Cardiac muscle cell (in vitro differentiated cells and primary cell): ENCODE results near the gene HINT2. TPM values are rescaled to one million over a fixed set of nuclear protein-coding genes. Genes with fewer than 3 reads are reported as not detected.

Source experiments
- DNase-seq, 2 donors: peaks; one replicate each; pipeline versions ENCODE4 v3.0.0 to v3.0.0-alpha.2; 2010 to 2017; ENCODE audit warnings: low read depth in 1 of 2, low spot score in 1 of 2
- H3K27ac ChIP-seq: fragments of 200-600 bp; sonication (generic); 2 replicates; pipeline ENCODE4 v1.5.1; 2016
- H3K27me3 ChIP-seq: fragments of 200-600 bp; sonication (generic); 2 replicates; pipeline ENCODE4 v1.6.0; 2016; ENCODE audit warnings: control low read depth
- H3K36me3 ChIP-seq: fragments of 200-600 bp; sonication (generic); 2 replicates; pipeline ENCODE4 v1.5.1; 2016; ENCODE audit warnings: control low read depth
- H3K4me1 ChIP-seq: fragments of 200-600 bp; sonication (generic); 2 replicates; pipeline ENCODE4 v1.8.1; 2017; ENCODE audit warnings: low read depth, mild to moderate bottlenecking, mixed run types
- H3K4me3 ChIP-seq: fragments of 200-600 bp; sonication (generic); 2 replicates; pipeline ENCODE4 v1.5.1; 2016; ENCODE audit warnings: mild to moderate bottlenecking
- H3K9me3 ChIP-seq: fragments of 200-600 bp; sonication (generic); 2 replicates; pipeline ENCODE4 v1.5.1; 2017; ENCODE audit warnings: low read depth, mild to moderate bottlenecking, control low read depth
- CTCF ChIP-seq: IDR thresholded peaks from 2 replicates; pipeline ENCODE4 v1.5.1; 2012; ENCODE audit warnings: low read depth, mild to moderate bottlenecking, low read length
- polyA plus RNA-seq: library from polyadenylated mRNA; unstranded; fragments of >200 nt; fragmentation: Nextera tagmentation; extraction: Ambion mirVana; gene quantifications from 2 replicates; pipeline ENCODE4 v1.2.1, GENCODE V29; 2016
- total RNA-seq: library from RNA; depleted of rRNA; stranded (reverse); fragments of >200 nt; gene quantifications from 2 replicates; pipeline ENCODE4 v1.2.3, GENCODE V29; 2016

HINT2 gene
- total and polyA plus RNA-seq, 2 experiments from 2014 or later, result 48.5 to 177 TPM

- H3K4me1 ChIP-seq, result no peaks in the 10 kb centered on the region
- no peak overlapping the region for H3K27ac ChIP-seq
- H3K27me3 ChIP-seq, result no peaks in the 10 kb centered on the region
- H3K4me3 ChIP-seq, result no peak overlapping the region
- DNase-seq, result no peak
- TF ChIP-seq CTCF, result no peak
- no peaks in the 10 kb centered on the region for H3K36me3 ChIP-seq
- no peaks in the 10 kb centered on the region for H3K9me3 ChIP-seq
Observed at GRCh38 chr9:35763803-35764202, 51.0 kb downstream of the HINT2 start.

- Histone ChIP-seq H3K36me3 (no peaks in the 10 kb centered on the region), H3K27ac (no peak overlapping the region), H3K9me3 (no peaks in the 10 kb centered on the region), H3K4me1 (peaks cover 1% of the 10 kb centered on the region), H3K27me3 (no peaks in the 10 kb centered on the region), H3K4me3 (no peak overlapping the region)
- no peak for TF ChIP-seq CTCF
- no peak for DNase-seq
Observed at GRCh38 chr9:35763181-35763580, 51.7 kb downstream of the HINT2 start.

Other genes starting within 250 kb of the HINT2 start
- 32.4 and 42.5 TPM in 2 replicates for gene TESK1, start 209.8 kb downstream of the HINT2 start, total RNA-seq
- 30.3 and 30.8 TPM in 2 replicates for gene TESK1, start 209.8 kb downstream of the HINT2 start, polyA plus RNA-seq
- 1.4 and 5.1 TPM in 2 replicates for gene CD72, start 196.6 kb downstream of the HINT2 start, total RNA-seq
- 2.3 and 12.3 TPM in 2 replicates for gene CD72, start 196.6 kb downstream of the HINT2 start, polyA plus RNA-seq
- not detected in 2 replicates for gene SIT1, start 164.1 kb downstream of the HINT2 start, total RNA-seq
- gene SIT1, start 164.1 kb downstream of the HINT2 start, polyA plus RNA-seq, result 0.21 and 0.46 TPM in 2 replicates
- 6,299 and 17,487 TPM in 2 replicates for gene RMRP, start 157.0 kb downstream of the HINT2 start, total RNA-seq
- gene RMRP, start 157.0 kb downstream of the HINT2 start, polyA plus RNA-seq, result not detected in 2 replicates
- gene CCDC107, start 156.8 kb downstream of the HINT2 start, total RNA-seq, result 26.5 and 29.3 TPM in 2 replicates
- 68.5 and 75.1 TPM in 2 replicates for gene CCDC107, start 156.8 kb downstream of the HINT2 start, polyA plus RNA-seq
- gene ARHGEF39, start 149.8 kb downstream of the HINT2 start, total RNA-seq, result 1.5 and 12.6 TPM in 2 replicates
- 5.6 and 36.9 TPM in 2 replicates for gene ARHGEF39, start 149.8 kb downstream of the HINT2 start, polyA plus RNA-seq
- gene CA9, start 141.1 kb downstream of the HINT2 start, total RNA-seq, result 2.4 and 3.1 TPM in 2 replicates
- 2.6 and 4.9 TPM in 2 replicates for gene CA9, start 141.1 kb downstream of the HINT2 start, polyA plus RNA-seq
- gene TPM2, start 125.1 kb downstream of the HINT2 start, total RNA-seq, result 645 and 899 TPM in 2 replicates
- 761 and 1,591 TPM in 2 replicates for gene TPM2, start 125.1 kb downstream of the HINT2 start, polyA plus RNA-seq
- gene TLN1, start 82.8 kb downstream of the HINT2 start, total RNA-seq, result 172 and 178 TPM in 2 replicates
- 96.0 and 98.0 TPM in 2 replicates for gene TLN1, start 82.8 kb downstream of the HINT2 start, polyA plus RNA-seq
- 45.7 and 51.5 TPM in 2 replicates for gene CREB3, start 82.4 kb downstream of the HINT2 start, total RNA-seq
- 62.3 and 84.2 TPM in 2 replicates for gene CREB3, start 82.4 kb downstream of the HINT2 start, polyA plus RNA-seq
- gene GBA2, start 65.8 kb downstream of the HINT2 start, total RNA-seq, result 132 and 157 TPM in 2 replicates
- 135 and 140 TPM in 2 replicates for gene GBA2, start 65.8 kb downstream of the HINT2 start, polyA plus RNA-seq
- 24.1 and 30.4 TPM in 2 replicates for gene RGP1, start 65.8 kb downstream of the HINT2 start, total RNA-seq
- 17.9 and 21.8 TPM in 2 replicates for gene RGP1, start 65.8 kb downstream of the HINT2 start, polyA plus RNA-seq
- gene MSMP, start 60.8 kb downstream of the HINT2 start, total RNA-seq, result not detected in 2 replicates
- gene MSMP, start 60.8 kb downstream of the HINT2 start, polyA plus RNA-seq, result not detected in 2 replicates
- gene NPR2, start 23.5 kb downstream of the HINT2 start, total RNA-seq, result 12.5 and 12.6 TPM in 2 replicates
- gene NPR2, start 23.5 kb downstream of the HINT2 start, polyA plus RNA-seq, result 13.2 and 16.2 TPM in 2 replicates
- gene SPAG8, start 2.8 kb downstream of the HINT2 start, total RNA-seq, result 2.9 and 3.7 TPM in 2 replicates
- 4.2 and 6.1 TPM in 2 replicates for gene SPAG8, start 2.8 kb downstream of the HINT2 start, polyA plus RNA-seq
- gene FAM221B, start 13.7 kb upstream of the HINT2 start, total RNA-seq, result not detected in 2 replicates
- gene FAM221B, start 13.7 kb upstream of the HINT2 start, polyA plus RNA-seq, result 0.57 and 0.66 TPM in 2 replicates
- 15.0 and 17.9 TPM in 2 replicates for gene TMEM8B, start 14.2 kb upstream of the HINT2 start, total RNA-seq
- gene TMEM8B, start 14.2 kb upstream of the HINT2 start, polyA plus RNA-seq, result 17.0 and 21.8 TPM in 2 replicates
- not detected in 2 replicates for gene OR13J1, start 55.4 kb upstream of the HINT2 start, total RNA-seq
- gene OR13J1, start 55.4 kb upstream of the HINT2 start, polyA plus RNA-seq, result not detected in 2 replicates
- gene HRCT1, start 91.2 kb upstream of the HINT2 start, total RNA-seq, result not detected in 2 replicates
- not detected in 2 replicates for gene HRCT1, start 91.2 kb upstream of the HINT2 start, polyA plus RNA-seq
- gene SPAAR, start 94.4 kb upstream of the HINT2 start, total RNA-seq, result 0.07 and 0.09 TPM in 2 replicates
- gene SPAAR, start 94.4 kb upstream of the HINT2 start, polyA plus RNA-seq, result 0.15 TPM in 1 of 2 replicates, not detected in the other
- not detected in 2 replicates for gene OR2S2, start 143.1 kb upstream of the HINT2 start, total RNA-seq
- gene OR2S2, start 143.1 kb upstream of the HINT2 start, polyA plus RNA-seq, result not detected in 2 replicates
- gene RECK, start 221.9 kb upstream of the HINT2 start, total RNA-seq, result 6.4 and 8.5 TPM in 2 replicates
- gene RECK, start 221.9 kb upstream of the HINT2 start, polyA plus RNA-seq, result 11.1 and 15.3 TPM in 2 replicates